K562 (cell line): ENCODE data around the gene JSRP1. TPM values are rescaled to one million over a fixed set of nuclear protein-coding genes. Genes with fewer than 3 reads are reported as not detected.

Experiments
- BCOR ChIP-seq: fragments of 450-650 bp; IDR thresholded peaks from 2 replicates; pipeline ENCODE4 v1.6.1; 2016
- CBX8 ChIP-seq: fragments of 200-600 bp; sonication (generic); IDR thresholded peaks from 2 replicates; pipeline ENCODE4 v1.6.1; 2012; ENCODE audit warnings: borderline replicate concordance, mixed run types, low read depth, mild to moderate bottlenecking, moderate library complexity, mixed read lengths, low read length, control low read depth, inconsistent platforms; ENCODE audit not compliant: poor library complexity, severe bottlenecking; ENCODE audit errors: extremely low read depth
- E2F4 ChIP-seq: sonication (generic); formaldehyde crosslinking; IDR thresholded peaks from 2 replicates; pipeline ENCODE4 v1.8.0; 2022; ENCODE audit warnings: mild to moderate bottlenecking, low read depth, missing genetic modification reagents
- GTF3C2 ChIP-seq: IDR thresholded peaks from 3 replicates; pipeline ENCODE4 v1.6.1; 2011; ENCODE audit warnings: borderline replicate concordance, mild to moderate bottlenecking, moderate library complexity; ENCODE audit not compliant: insufficient read length; ENCODE audit errors: extremely low read depth
- HBP1 ChIP-seq: fragments of 450-650 bp; formaldehyde crosslinking; IDR thresholded peaks from 2 replicates; pipeline ENCODE4 v1.4.0; 2022; ENCODE audit warnings: missing genetic modification characterization
- KLF6 ChIP-seq: fragments of 250-450 bp; sonication (Bioruptor Pico); IDR thresholded peaks from 2 replicates; pipeline ENCODE4 v1.4.0; 2020; ENCODE audit warnings: mild to moderate bottlenecking, moderate library complexity, borderline replicate concordance
- NCOA1 ChIP-seq: fragments of 450-650 bp; IDR thresholded peaks from 2 replicates; pipeline ENCODE4 v1.6.1; 2016; ENCODE audit warnings: low read depth
- NUFIP1 ChIP-seq: fragments of 450-650 bp; IDR thresholded peaks from 2 replicates; pipeline ENCODE4 v1.6.1; 2018; ENCODE audit not compliant: partially characterized antibody
- RFX5 ChIP-seq: IDR thresholded peaks from 2 replicates; pipeline ENCODE4 v1.6.1; 2011; ENCODE audit warnings: low read depth, mild to moderate bottlenecking, improper control_type of control experiment, low read length
- SMAD2 ChIP-seq: fragments of 150-350 bp; IDR thresholded peaks from 2 replicates; pipeline ENCODE4 v1.6.1; 2014; ENCODE audit warnings: low read depth, mild to moderate bottlenecking, low read length
- SRSF7 ChIP-seq: fragments of 200-400 bp; formaldehyde crosslinking; optimal IDR thresholded peaks from 2 replicates; pipeline ENCODE3; 2017; ENCODE audit warnings: mild to moderate bottlenecking, low read depth, low read length
- THAP12 ChIP-seq: fragments of 250-450 bp; sonication (Bioruptor Pico); IDR thresholded peaks from 2 replicates; pipeline ENCODE4 v1.9.0; 2021; ENCODE audit warnings: mild to moderate bottlenecking, inconsistent platforms
- YBX1 ChIP-seq: fragments of 450-650 bp; IDR thresholded peaks from 2 replicates; pipeline ENCODE4 v1.7.1; 2016; ENCODE audit warnings: mild to moderate bottlenecking
- ZBED1 ChIP-seq: IDR thresholded peaks from 2 replicates; pipeline ENCODE4 v1.6.1; 2014
- ZNF311 ChIP-seq: fragments of 250-450 bp; sonication (Bioruptor Pico); IDR thresholded peaks from 2 replicates; pipeline ENCODE4 v1.4.0; 2020; ENCODE audit warnings: mild to moderate bottlenecking, moderate library complexity
- ZNF384 ChIP-seq: IDR thresholded peaks from 2 replicates; pipeline ENCODE4 v1.6.1; 2012; ENCODE audit warnings: low read depth, low read length, improper control_type of control experiment
- ZNF408 ChIP-seq: fragments of 250-450 bp; sonication (Bioruptor Pico); IDR thresholded peaks from 2 replicates; pipeline ENCODE4 v1.4.0; 2020; ENCODE audit warnings: low read depth, mild to moderate bottlenecking, moderate library complexity
- polyA plus RNA-seq, 8 experiments: library from polyadenylated mRNA; depleted of rRNA in 4 of 8; stranded (reverse) in 5 of 8; unstranded in 3 of 8; fragments of >200 nt; fragmentation: Nextera tagmentation in 2 of 8; fragmentation: Illumina TruSeq in 1 of 8; extraction: Ambion mirVana in 2 of 8; extraction: Trizol in 1 of 8; gene quantifications; 2 replicates each; pipeline versions ENCODE4 v1.2.1 to v1.2.3, GENCODE V29; 2011 to 2014; ENCODE audit warnings: inconsistent platforms in 1 of 8, missing spikeins in 1 of 8
- total RNA-seq, 7 experiments: library from RNA; depleted of rRNA in 6 of 7; stranded (reverse); fragments of >200 nt in 6 of 7; fragmentation: Illumina TruSeq in 2 of 7; extraction: Trizol in 2 of 7; gene quantifications; 2 replicates each; pipeline versions ENCODE4 v1.2.1 to v1.2.3, GENCODE V29; 2011 to 2021; ENCODE audit warnings: low replicate concordance in 1 of 7

JSRP1 gene
- total and polyA plus RNA-seq, 9 of the 15 experiments (the other 6 are each of a cell fraction or from before 2014, with no cell fraction given) = 0.08 to 1.2 (median 0.51) TPM; not detected in 4

DNA sequence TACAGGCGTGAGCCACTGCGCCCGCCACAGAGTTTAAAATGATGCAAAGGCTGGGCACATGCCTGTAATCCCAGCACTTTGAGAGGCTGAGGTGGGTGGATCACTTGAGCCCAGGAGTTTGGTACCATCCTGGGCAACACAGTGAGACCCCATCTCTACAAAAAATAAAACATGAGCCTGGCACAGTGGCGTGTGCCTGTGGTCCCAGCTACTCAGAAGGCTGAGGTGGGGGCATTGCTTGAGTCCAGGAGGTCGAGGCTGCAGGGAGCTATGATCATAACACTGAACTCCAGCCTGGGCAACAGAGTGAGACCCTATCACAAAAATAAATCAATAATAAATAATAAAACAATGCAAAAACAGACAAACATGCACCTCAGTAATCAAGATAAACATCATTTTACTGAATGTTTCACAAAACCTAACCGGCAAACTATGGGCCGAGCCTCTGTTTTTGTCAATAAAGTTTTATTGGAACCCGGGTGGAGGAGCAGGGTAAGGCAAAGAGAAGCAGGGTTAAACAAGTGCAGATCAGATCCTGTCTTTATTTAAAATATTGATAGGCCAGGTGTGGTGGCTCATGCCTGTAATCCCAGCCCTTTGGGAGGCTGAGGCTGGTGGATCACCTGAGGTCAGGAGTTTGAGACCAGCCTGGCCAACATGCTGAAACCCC is 27.8 kb upstream of the JSRP1 start (continued):
- TF ChIP-seq GTF3C2 (no peak), KLF6 (CRISPR knock-in tag) (no peak), SRSF7 (no peak), THAP12 (CRISPR knock-in tag) (no peak), SMAD2 (no peak), NCOA1 (no peak), NUFIP1 (no peak), CBX8 (no peak), E2F4 (no peak), ZNF408 (CRISPR knock-in tag) (no peak), HBP1 (CRISPR knock-in tag) (no peak), YBX1 (no peak), BCOR (0 out of 2 replicates have a peak, but pooled peaks have one; percentile 8), ZNF384 (peak; percentile 71), ZBED1 (no peak), RFX5 (no peak), ZNF311 (CRISPR knock-in tag) (no peak)
